GM23248 (cell line): ENCODE data around the gene NOL4L.

Experiments
- EZH2 ChIP-seq: fragments of 200-600 bp; sonication (generic); IDR thresholded peaks from 2 replicates; pipeline ENCODE4 v1.6.1; 2018; ENCODE audit warnings: antibody characterized with exemption, mild to moderate bottlenecking; ENCODE audit not compliant: insufficient read depth, poor library complexity, severe bottlenecking
- EZH2phosphoT487 ChIP-seq: fragments of 200-600 bp; sonication (generic); IDR thresholded peaks from 2 replicates; pipeline ENCODE4 v1.6.1; 2018; ENCODE audit warnings: antibody characterized with exemption, moderate library complexity, mild to moderate bottlenecking, low read depth; ENCODE audit not compliant: insufficient read depth

- TF ChIP-seq EZH2phosphoT487 (no peak), EZH2 (no peak)
Observed at GRCh38 chr20:32435449-32436107, 149.6 kb downstream of the NOL4L start.
